GM19372 (cell line): Measurements from ENCODE around the gene GPR82.
A peak's percentile ranks its signal among the peaks of the same experiment; 100 is the strongest.
"Not testable (repeated sequence)": the region's sequence is repeated elsewhere in the genome, so short reads cannot be mapped to it uniquely, and the experiment has no call there.

Experiments
- ATAC-seq: cut with Tn5 transposase; IDR thresholded peaks from one replicate; pipeline ENCODE4 v1.9.1; 2021; ENCODE audit warnings: mild to moderate bottlenecking, low read depth, moderate library complexity; ENCODE audit not compliant: unreplicated experiment

Gene GPR82, protein sequence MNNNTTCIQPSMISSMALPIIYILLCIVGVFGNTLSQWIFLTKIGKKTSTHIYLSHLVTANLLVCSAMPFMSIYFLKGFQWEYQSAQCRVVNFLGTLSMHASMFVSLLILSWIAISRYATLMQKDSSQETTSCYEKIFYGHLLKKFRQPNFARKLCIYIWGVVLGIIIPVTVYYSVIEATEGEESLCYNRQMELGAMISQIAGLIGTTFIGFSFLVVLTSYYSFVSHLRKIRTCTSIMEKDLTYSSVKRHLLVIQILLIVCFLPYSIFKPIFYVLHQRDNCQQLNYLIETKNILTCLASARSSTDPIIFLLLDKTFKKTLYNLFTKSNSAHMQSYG

DNA sequence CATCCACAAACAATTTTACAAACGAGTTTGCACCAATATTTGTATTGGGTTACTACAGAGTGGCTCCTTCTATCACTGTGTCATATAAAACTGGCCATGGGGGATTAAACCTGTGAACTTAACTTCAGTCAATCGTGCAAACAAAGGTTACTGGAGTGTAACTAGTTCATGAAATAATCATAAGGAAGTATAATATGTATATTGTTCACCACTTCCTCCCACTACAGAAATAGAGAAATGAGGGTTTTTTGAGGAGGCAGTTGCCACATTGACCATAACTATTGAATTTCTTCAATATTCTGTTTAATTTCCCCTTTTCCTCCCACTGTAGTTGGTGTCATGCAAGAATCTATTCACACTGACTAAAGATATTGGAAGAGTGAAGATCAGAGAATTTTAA, at the start of gene GPR82:
TSS of gene GPR82 (plus strand) at position 356 of the 400 bp plus-strand sequence. CDS start 2,846 bp downstream, outside the sequence.
- ATAC-seq = no peak

DNA sequence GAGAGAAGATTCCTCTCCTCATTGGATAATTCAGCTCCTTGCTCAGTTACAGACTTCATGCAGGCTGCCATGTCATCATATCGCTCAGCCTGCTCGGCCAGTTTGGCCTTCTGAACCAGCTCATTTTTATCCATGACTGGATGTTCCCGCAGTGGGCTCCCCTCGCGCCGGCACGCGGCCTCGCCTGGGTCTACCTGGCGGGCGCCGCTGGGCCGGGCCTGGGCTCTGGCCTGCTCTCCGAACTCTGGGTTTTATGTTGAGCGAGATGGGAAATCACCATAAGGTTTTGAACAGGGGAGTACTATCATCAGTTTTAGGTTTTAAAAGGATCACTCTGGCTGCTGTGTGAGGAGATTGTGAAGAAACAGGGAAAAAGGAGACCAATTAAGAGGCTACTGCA, 47.6 kb upstream of the GPR82 start:
- ATAC-seq = not testable (repeated sequence)

DNA sequence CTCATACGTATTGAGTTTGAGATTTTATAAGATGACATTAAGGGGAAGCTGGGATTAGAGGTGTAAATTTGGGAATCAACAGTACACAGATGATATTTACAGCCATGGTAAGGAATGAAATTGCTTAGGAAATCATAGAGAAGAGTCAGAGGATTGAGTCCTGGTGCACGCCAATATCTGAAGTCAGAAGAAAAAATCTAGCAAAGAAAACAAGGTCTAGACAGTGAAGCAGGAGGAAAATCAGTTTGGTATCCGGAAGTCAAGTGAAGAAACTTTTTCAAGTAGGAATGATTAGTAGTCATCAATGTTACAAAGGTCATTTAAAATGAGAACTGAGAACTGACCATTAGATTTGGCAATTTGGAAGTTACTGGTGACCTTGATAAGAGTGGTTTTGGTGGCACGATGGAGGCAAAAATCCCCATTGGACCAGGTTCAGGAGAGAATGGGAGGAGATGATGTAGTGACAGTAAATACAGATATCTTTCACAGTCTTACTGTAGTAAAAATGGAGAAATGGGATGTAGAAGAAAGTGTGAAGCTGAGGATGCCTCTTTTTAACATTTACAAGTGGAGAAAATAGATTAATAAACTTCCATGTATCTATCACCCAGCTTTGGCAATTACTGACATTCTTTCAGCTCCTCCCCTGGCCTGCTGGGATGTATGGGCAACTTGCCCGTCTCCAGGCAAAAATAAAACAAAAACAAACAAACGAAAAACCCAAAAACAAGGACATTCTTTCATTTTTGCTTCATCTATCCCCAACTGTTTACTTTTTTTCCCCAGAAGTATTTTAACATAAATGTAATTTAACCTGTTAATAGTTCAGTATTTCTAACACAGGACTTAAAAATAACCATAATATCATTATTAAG, 46.6 kb upstream of the GPR82 start:
- no peak for ATAC-seq

DNA sequence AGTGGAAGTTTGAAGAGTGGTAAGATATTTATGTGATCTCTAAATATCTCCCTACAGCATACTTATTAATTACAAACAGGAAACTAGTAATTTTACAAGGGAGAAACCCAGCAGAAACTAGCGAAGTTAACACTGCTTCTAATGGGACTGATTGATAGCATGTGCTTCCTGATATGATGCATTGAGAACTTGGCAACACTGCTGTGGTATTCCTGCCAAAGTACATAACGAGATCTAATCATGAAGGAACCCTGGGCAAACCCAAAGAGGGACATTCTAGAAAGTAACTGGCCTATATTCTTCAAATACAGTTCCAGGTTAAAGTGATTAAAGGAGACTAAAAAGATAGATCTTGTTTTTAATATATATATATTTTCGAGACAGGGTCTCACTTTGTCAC, 39.8 kb upstream of the GPR82 start:
- ATAC-seq = no peak

DNA sequence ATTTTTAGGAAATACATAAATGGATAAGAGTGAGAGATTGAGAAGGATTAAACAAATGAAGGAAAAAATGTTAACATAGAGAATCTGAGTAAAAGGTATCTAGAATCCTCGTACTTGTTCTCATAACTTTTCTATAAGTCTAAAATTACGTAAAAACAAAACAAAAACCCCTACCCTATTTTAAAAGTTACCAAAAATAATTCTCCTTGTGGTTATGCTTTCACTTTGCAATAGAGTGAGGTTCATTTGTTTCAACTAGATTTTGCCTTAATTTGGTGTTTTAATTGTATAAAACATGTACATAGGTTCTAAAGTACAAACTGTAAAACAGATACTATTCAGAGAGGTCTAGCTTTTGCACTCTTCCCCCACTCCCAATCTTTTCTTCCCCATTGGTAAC, 39.0 kb upstream of the GPR82 start:
- no peak for ATAC-seq

DNA sequence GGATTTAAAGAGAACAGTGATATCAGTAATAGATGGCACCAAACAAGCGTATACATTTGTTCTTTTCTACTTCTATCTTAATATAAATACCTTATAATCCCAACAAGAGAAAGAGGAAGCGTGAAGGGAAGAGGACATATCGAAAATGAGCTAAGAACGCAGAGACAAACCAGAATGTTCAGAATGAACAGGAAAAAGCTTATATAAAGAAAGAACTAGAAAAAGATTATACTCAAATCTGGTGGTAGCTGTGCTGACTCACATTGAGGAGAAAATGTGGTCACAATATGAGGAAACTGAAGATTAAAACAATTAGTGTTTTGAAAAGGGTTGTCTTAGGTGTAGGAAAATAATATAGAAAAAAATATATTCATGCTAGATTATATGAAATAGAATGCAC, 37.2 kb upstream of the GPR82 start:
- no peak for ATAC-seq

DNA sequence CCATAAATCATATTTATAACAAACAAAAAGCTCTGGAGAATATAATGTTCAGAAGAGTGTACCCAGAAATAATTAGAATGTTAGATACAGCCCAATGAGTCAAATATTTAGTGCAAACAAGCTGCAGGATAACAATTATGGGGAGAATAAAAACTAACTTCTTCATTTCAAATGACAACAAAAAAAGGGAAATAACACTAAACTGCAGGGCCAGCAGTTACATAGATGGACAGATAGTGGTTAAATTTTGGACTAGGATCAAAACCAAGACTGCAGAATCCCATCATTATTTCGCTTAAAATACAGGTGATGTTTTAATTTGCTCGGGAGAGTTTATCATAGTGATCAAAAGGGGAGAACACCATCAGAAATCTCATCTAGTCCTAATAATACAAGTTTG, 35.8 kb upstream of the GPR82 start:
- no peak for ATAC-seq

DNA sequence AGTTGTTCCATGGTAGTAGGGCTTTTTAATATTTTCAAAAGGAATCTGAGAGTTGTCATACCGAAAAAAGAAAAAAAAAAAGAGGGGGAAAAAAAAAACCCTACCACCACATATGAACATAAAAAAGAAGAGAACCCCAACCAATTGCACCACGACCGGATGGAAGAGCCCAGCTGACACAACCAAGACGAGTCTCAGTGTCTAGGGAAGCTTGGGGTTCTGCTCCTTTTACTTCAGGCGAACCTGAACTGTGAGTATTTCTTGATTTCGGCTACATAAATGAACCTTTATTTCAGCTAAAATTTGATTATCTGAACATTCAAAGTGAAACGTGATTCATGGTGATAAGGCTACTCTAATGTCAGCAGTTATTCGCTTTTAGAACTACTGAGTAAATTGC, 35.1 kb upstream of the GPR82 start, which contains the start of gene GPR34:
TSS of gene GPR34 (plus strand) at position 139 of the 400 bp plus-strand sequence. CDS start 6,661 bp downstream, outside the sequence.
- no peak for ATAC-seq

DNA sequence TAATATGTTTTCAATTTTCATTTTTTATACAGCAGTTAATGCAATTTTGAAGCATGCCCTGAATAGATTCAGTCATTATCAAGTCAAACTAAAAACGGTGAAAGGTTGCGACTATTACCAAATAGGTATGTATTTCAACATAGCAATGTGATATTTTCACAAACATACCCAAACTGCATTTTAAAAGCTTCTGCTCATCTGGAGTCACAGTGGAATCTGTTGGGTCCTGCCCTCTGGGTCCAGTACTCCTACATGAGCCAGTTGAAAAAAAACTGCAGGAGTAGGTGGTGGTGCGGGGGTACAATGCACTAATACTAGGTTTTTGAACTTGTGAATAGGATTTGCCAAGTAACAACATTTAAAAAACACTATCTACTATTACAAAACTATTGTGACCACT, 34.3 kb upstream of the GPR82 start:
- no peak for ATAC-seq

DNA sequence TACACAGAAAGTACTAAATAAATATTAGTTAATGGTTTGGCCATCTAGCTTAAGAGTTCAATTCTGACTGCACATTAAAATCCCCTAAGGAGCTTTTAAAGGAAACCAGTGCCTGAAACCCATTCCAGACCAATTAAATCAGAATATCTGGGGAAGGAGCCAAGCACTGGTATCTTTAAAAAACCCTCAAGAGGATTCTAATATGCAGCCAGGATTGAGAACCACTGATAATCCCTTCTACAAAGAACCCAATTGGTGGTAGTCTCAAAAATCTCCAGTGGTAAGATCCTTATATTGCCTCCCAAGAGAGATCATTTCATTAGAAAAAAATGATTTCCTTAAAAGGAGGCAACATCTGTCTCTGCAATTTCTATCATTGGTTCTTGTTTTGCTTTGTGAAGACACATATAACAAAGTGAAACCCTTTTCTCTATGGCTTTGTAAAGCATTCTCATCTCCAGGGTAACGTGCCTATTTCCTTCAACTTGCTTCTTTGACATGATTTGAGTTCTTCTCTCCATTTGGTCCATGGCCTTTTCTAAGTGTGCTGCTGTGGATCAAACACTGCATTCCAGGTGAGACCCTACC, 31.7 kb upstream of the GPR82 start:
- ATAC-seq = no peak

DNA sequence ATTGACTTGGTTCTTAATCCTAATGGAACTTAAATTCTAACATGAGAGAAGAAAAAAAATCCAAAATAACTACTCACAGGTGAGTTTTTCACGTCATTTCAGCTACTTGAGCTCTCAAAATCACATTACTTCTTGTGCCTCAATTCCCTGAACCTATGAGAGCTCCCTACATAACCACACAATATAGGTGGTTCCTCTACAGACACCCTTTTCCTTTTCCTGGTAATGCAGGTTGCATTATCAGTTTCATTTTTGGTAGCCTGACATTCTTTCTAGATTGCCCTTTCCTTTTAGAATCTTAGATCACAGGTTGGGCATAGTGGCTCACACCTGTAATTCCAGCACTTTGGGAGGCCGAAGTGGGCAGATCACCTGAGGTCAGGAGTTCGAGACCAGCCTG, 31.0 kb upstream of the GPR82 start:
- ATAC-seq = no peak

DNA sequence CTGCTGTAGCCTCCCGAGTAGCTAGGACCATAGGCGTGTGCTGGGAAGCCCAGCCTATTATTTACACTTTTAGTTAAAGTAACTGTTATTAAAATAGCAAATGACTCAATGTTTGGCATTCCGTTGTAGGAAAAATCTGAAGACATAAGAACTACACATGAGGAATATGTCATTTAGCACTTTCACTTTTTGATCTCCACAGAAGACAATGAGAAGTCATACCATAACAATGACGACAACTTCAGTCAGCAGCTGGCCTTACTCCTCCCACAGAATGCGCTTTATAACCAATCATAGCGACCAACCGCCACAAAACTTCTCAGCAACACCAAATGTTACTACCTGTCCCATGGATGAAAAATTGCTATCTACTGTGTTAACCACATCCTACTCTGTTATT, 28.6 kb upstream of the GPR82 start:
- no peak for ATAC-seq

DNA sequence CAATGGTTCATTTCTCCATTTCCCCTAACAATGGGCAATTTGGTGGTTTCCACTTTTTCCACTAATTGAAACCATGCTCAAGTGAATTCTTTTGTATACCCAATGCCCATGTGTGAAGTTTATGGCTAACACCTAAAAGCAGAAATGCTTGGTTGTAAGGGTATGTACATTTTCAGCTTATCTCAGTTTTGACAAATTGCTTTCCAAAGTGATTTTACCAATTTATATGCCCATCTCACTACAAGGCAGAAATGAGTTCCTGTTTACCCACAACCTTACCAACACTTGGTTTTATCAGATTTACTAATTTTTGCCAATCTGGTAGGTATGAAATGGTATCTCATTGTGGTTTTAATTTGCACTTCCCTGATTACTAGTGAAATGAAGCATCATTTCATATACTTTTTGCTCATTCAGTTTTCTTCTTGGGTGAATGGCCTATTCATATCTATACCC, 20.4 kb upstream of the GPR82 start:
- ATAC-seq = no peak

DNA sequence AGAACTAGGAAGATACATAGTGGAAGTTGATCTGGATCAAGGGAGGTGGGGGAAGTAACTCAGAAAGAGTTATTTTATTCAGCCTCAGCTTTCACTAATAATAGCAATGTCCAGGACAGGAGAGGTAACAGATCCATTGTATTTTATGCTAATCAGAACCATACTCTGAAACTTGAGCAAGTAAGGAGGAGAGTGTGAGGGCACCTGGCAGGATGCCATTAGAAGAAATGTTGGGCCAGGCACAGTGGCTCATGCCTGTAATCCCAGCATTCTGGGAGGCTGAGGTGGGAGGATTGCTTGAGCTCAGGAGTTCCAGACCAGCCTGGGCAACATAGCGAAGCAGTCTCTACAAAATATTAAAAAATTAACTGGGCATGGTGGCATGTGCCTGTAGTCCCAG, 18.9 kb upstream of the GPR82 start:
- no peak for ATAC-seq

DNA sequence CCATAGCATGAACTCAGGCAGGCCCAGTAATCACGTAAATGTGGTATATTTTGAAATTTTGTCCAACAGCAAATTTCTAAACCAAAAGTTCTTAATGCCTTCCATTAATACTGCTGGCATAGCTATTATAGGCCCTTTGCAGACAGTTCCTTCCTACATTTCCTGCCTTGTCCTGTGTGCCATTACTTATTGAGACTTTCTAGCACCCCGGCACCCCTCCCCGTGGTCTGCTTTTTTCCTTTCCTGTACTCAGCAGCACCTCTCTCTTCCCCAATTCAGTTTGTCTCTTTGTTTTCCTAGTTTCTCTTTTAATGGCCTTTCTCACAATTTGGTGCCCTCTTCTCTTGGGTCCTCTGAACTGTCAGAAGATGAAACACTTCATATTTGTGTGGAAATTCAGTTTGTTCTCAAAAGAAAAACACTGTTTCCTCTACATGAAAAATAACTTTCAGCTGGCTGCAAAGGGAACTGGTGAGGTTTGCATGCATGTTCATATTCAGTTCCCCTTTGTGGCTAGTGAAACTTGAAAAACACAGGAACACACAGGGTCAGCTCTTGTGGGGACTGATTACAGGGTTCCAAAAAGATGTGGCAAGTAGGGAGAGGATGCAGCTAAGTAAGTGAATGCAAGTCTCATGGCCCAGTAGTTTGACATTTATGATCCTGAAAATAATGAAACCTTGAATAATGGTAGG, 18.2 kb upstream of the GPR82 start:
- peak; percentile 84 for ATAC-seq

DNA sequence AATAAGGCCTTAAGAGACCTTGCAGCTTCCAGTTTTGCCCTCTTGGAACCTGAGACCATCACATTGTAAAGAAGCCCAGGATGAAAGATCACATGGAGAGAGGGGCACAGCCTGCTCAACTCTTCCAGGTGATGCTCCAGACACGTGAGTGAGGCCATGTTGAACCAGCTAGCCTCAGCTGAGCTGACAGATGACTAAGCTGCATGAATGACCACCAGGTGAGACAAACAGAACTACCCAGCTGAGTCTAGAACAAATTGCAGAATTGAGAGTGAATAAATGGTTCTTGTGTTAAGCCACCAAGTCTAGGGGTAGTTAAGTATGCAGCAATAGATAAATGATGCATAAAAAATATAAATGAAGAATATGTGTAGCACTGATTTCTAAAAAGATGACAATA, 16.8 kb upstream of the GPR82 start:
- no peak for ATAC-seq

DNA sequence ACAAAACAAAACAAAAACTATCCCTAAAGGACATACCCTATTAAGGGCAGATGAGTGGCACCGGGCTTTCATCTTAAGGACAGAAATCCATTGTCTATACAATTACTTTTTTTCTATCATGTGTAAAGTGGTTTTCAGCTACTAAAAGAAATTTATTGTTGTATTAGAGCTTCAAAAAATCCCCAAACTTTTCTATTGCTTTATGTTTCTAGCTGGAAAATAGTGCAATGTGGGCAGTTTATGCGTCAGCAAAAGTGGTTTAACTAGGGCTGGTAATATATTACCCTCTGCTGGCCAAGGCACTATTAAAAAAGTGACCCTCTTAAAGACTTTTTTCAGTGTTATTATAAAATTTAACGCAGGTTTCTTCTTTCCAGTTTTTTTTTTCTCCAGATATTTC, 15.5 kb upstream of the GPR82 start:
- no peak for ATAC-seq

DNA sequence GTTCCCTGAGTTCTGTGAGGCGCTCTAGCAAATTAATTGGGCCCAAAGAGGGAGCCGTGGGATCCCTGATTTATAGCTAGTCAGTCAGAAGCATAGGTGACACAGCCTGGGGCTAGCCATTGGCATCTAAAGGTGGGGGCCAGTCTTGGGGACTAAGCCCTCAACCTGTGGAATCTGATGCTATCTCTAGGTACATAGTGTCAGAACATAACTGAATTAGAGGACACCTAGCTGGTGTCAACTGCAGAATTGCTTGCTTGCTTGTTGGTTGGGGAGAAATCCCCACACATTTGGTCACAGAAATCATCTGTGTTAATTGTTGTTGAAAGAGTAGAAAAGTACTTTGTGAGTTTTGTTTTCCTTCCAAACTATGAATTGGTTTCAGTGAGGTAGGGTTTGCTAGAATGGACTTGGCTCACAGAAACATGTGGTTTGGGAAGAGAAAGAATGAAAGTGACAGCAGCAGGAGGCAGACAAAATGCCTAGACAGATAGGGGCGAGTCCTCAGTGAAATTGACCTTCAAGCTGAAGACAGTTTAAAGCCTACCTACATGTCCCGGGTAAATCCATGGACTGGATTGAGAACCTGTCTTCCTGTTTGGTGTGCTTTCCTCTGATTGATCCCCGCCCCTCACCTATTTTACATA, 12.8 kb upstream of the GPR82 start:
- ATAC-seq = no peak

DNA sequence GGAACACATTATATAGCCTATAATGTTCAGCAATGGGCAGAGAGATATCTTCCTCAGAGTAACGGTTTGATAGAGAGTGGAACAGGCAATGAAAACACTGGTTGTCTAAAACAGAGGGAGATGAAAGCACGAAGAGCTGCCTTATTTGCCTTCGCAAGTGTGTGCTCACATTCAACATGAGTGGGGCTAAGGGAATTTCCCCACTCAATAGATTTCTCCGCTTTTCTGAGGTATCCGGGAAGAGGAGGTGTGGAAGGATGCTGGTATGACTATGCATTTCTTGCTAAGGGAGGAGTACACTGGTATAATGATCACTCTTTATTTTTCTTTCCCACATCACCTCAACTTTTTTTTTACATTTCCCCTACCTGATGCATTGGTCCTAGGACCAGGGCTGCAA, 7.8 kb upstream of the GPR82 start:
- no peak for ATAC-seq
